GM19025 (cell line): ENCODE results near the gene CD248.

Experiments
- ATAC-seq: cut with Tn5 transposase; IDR thresholded peaks from one replicate; pipeline ENCODE4 v1.9.1; 2021; ENCODE audit warnings: mild to moderate bottlenecking, low read depth, moderate library complexity; ENCODE audit not compliant: unreplicated experiment

CD248 gene

GRCh38 chr11:66289548-66290329, 27.1 kb downstream of the CD248 start:
- ATAC-seq: peak; percentile 14

GRCh38 chr11:66288671-66289547, 27.9 kb downstream of the CD248 start, which contains the start of gene YIF1A:
Gene YIF1A, minus strand, starts transcription at chr11:66289143. Its CDS starts 158 bp downstream, at chr11:66288985.
- ATAC-seq: peak; percentile 92

GRCh38 chr11:66287889-66288670, 28.8 kb downstream of the CD248 start:
- ATAC-seq: no peak

GRCh38 chr11:66287211-66287888, 29.5 kb downstream of the CD248 start:
- ATAC-seq: no peak

- ATAC-seq: no peak
These were observed 30.1 kb downstream of the CD248 start for GRCh38 chr11:66286699-66287098.

- no peak for ATAC-seq
These were observed 31.4 kb downstream of the CD248 start for GRCh38 chr11:66285250-66285947.

GRCh38 chr11:66284526-66285078, 32.2 kb downstream of the CD248 start:
- no peak for ATAC-seq

GRCh38 chr11:66283461-66284105, 33.3 kb downstream of the CD248 start:
- ATAC-seq: no peak

- ATAC-seq: peak; percentile 73
These were observed 34.1 kb downstream of the CD248 start for GRCh38 chr11:66282468-66283455.

GRCh38 chr11:66281776-66282467, 34.9 kb downstream of the CD248 start:
- ATAC-seq: no peak

- no peak for ATAC-seq
These were observed 35.8 kb downstream of the CD248 start for GRCh38 chr11:66281001-66281400.

GRCh38 chr11:66280428-66280827, 36.4 kb downstream of the CD248 start:
- no peak for ATAC-seq

- no peak for ATAC-seq
These were observed 37.6 kb downstream of the CD248 start for GRCh38 chr11:66279092-66279734.

GRCh38 chr11:66278363-66279091, 38.3 kb downstream of the CD248 start:
- no peak for ATAC-seq

- no peak for ATAC-seq
These were observed 39.1 kb downstream of the CD248 start, which contains the start of gene CNIH2 for GRCh38 chr11:66277471-66278362. Gene CNIH2, plus strand, starts transcription at chr11:66278175. Its CDS starts 282 bp downstream, at chr11:66278457.
